ENCODE measurements around the gene CNKSR1. TPM values are rescaled to one million over a fixed set of nuclear protein-coding genes. Genes with fewer than 3 reads are reported as not detected.

The CNKSR1 gene
- total RNA-seq, 1 donor from 2014 or later = not detected

DNA sequence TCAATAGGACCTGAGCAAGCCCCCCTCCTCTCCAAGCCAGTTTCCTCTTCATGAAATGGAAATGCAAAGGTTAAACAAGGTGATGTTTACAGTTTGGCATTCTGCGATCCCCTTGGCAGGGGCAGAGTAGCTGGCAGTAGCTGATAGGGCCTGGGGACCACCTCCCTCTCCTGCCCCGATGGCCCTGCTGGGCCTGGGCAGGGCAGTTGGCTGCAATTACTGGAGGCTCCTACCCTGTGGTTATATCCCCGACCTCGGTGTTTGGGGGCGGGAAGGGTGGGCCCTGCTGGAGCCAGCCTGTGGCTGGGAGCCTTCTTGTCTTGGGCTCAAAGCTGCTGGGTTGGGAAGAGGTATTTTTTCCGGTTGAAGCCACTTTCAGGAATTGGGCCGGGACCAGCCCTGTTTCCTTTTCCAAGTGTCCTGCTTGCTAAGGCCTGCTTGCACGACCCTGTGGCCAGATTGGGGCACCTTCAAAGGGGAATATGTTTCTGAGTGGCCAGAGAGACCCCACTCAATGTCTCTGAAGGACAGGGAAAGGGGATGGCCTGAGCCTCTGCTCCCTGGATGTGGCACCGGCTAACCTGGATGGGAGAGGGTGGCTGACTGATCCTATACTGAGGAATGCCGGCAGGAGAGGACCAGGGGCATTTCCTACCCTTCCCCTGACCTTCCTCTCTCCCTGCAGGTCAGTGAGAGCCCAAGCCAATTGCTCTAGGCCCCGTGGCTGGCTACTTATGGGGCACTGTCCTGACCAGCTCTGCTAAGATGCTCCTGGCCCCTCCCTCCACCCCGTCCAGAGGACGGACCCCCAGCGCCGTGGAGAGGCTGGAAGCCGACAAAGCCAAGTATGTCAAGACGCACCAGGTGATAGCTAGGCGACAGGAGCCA, 16.5 kb upstream of the CNKSR1 start:
- DNase-seq (ENCODE audit: low read depth in 2 of 2) = peak in 1 of 2 donors; percentile 51

DNA sequence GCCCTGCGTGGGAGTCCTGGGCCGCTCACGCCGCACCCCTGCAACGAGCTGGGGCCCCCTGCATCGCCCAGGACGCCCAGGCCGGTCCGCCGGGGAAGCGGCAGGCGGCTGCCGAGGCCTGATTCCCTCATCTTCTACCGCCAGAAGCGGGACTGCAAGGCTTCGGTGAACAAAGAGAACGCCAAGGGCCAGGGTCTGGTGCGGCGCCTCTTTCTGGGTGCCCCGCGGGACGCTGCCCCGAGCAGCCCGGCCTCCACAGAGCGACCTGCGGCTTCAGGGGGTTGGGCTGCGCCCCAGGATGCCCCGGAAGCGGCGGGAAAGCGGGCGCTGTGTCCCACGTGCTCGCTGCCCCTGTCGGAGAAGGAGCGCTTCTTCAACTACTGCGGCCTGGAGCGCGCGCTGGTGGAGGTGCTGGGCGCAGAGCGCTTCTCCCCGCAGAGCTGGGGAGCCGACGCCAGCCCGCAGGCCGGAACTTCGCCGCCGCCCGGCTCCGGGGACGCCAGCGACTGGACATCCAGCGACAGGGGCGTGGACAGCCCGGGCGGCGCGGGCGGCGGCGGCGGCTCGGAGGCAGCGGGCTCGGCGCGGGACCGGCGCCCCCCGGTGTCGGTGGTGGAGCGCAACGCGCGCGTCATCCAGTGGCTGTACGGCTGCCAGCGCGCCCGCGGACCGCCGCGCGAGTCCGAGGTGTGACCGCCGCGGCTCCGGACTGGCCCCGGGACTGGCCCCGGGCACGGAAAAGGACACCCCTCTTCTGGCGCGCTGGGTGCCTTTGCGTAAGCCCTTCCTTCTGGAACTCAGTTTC, 15.7 kb upstream of the CNKSR1 start:
- peak; percentile 62 to 69 for DNase-seq (ENCODE audit: low read depth in 2 of 2)

DNA sequence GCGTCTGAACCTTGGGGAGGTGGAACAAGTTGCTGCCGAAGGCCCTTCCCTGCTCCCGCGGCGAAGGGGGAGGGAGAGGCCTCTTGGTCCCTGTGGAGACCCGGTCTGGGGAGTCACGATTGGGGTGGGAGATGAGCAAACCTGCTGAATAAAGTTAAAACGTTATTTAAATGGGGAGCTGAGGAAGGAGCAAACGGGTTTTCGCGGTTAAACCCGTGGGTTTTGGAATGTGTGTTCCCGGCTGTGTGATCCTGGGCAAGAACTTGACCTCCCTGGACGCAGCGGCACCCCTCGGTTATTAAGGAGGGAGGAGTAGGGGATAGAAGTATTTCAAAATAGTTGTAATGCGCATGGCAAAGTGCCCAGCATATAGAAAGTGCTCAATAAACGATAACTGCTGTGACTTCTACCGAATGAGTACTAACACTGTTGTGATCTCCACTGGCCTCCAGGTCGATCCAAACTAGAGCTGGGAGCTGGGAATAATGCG, 15.0 kb upstream of the CNKSR1 start:
- DNase-seq (ENCODE audit: low read depth in 2 of 2) = no peak

DNA sequence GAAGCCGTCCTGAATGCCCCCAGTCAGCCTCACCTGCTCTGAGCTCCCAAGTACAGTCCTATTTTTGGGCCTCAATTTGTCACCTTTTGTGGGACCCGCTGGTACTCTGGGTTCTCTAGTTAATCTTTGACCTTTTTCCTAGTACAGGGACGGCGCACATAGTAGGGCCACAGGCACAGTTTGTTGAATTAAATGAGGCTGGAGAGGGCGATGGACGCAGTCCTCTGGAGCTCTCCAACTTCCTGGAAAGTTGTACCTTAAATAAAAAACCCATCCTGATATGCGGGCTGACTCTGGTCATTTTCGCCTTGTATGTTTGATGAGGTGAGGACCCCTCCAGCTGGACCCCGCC, 13.6 kb upstream of the CNKSR1 start:
- no peak for DNase-seq (ENCODE audit: low read depth in 2 of 2)

DNA sequence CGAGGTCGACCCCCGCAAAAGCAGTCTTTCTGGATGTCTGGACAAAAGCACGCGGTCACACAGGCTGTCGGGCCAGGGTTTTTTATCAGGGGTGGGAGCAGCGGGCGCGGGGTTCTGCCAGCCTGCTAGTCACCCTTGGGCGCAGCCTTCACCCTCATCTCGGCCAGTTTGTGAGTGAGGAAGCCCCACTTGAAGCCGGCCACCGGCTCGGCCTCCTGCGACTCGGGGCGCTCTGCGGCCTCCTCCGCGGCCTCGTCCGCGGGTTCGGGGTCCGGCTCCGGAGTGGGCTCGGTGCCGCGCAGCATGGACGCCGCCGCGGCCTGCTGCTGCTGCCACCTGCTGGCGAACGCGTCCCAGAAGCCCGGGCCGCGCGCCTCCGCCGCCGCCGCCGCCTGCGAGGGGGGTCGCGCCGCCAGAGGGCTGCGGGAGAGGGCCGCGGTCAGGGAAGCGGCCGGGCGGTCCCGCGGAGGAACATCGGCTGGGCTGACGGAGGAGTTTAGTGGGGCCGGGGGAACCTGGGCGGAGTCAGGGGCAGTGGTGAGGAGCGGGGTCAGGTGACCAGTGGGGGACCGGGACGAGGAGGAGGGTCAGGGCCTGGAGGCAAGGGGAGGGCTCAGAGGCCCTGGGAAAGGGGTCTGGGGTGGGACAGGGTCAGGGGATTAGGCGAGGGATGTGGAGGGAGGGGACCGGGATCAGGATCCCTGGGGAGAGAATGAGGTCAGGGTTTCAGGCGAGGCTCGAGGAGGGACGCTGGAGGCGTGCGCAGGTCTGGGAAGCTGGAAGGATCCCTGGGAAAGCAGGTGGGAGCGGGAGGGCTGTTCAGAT, 13.0 kb upstream of the CNKSR1 start:
- DNase-seq (ENCODE audit: low read depth in 2 of 2) = peak; percentile 39 to 56

DNA sequence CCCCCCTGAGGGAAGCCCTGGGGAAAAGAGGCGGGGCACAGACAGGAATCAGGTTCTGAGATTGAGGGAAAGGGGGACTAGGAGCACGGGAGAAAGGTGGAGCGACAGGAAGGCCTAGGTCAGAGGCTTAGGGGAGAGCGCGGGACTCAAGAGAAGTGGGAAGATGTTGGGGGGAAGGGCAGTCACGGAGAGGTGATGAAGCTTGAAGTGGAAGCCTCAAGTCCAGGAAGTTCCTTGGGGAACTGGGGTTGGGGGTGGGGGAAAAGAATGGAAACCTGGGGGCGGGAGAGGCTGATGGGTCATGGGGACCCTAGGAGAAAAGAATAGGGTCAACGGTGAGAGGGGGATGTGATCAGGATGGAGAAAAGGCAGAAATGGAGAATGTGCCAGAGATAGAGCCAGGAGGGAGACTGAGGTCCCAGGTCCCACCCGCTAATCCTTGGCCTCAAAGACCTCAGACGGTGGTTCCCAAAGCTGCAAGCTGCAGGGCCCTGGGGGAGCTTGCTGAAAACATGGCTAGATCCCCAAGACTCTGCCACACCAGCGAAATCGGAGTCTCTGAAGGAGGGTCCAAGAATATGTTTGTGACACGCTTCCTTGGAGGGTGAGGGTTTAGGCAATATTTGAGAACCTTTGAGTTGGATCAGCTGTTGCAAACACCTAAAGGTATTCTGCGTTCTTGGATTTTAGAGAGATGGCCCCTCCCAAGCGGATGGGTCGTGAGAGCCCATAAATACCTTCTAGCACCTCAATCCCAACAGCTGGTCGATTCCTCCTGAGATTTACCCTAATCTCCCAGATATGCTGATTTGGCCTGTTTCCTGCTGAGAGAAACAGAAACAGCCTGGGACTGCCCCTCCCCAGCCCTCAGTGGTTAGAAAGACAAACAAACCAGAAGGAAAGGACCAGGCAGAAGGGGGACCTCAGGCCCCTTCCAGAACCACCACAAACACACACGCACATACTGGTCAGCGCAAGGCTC, 12.1 kb upstream of the CNKSR1 start:
- no peak for DNase-seq (ENCODE audit: low read depth in 2 of 2)

DNA sequence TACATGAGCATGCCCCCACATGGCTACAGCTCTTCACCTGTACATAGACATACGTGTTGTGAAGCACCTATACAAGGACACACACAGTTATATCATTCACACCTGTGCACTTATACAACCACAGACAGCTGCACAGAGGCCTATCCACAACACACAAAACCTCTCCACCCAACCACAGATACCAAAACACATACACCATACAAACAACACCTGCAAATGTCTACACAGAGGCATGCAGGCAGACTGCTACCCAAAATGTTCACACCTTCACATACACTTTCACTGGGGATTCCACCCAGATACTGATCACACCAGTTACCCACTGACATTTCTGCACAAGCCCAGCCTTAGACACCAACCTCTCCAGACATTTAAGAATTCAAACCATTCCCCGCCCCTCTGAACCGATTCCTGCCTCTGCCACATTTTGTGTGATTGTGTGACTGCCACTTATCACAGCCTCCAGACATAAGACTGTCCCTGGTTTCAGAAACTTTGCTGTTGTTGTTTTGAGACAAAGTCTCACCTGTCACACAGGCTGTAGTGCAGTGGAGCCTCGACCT, 10.5 kb upstream of the CNKSR1 start:
- DNase-seq (ENCODE audit: low read depth in 2 of 2) = no peak

DNA sequence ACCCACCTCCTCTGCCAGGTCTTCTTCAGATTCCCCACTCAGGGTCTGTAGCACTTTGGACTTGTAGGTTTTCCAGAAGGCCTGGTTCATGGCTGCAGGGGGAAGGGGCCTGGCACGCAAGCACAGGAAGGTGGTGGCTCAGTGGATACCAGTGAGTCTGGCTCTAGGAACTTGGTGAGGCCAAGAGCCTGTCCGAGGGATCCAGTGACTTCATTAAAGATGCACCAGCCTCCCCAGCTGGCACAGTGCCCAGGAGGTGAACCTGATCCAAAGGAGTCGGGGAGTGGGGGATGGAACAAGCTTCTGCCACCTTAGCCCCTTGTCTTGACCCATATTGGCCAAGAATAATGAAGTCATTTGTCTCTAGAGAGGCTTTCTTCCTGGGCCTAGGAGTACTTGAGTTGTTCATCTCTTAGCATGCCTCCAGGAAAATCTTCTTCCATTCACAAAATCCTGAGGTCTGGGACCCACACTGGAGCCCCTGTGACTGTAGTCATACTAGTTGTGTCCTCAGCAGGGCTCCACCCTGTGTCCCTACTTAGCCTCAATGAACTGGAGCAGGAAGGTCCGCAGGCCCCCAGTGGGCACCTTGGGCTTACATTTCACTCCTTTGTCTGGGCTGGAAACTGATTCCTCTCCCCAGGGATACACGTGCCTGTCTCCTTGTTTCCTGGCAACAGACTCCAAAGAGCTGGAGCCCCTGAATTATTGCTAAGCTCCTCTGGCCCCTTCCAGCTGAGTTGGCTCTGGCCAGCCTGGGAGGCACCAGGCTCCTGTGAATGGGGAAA, 8.7 kb upstream of the CNKSR1 start, which contains the start of gene C1orf232:
C1orf232 (minus strand) TSS at position 554 of the 788 bp plus-strand sequence; CDS start at position 90, 464 bp downstream.
- DNase-seq (ENCODE audit: low read depth in 2 of 2) = no peak

DNA sequence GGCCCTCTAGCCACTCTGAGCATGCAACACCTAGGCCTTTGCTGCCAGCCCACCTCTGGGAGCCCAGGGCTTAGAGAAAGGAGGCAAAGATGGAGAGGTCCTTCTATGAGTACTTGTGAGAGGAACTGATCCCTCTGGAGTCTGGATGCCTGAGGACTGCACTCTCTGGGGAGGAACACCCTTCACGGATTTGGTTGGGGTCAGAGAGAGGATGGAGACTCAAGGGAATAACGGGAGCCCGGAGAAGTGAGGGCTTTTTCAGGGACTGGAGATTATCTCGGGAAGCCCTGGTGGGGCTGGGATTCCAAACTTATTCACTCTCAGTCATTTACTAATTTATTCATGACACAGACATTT, 8.1 kb upstream of the CNKSR1 start:
- DNase-seq (ENCODE audit: low read depth in 2 of 2) = no peak

DNA sequence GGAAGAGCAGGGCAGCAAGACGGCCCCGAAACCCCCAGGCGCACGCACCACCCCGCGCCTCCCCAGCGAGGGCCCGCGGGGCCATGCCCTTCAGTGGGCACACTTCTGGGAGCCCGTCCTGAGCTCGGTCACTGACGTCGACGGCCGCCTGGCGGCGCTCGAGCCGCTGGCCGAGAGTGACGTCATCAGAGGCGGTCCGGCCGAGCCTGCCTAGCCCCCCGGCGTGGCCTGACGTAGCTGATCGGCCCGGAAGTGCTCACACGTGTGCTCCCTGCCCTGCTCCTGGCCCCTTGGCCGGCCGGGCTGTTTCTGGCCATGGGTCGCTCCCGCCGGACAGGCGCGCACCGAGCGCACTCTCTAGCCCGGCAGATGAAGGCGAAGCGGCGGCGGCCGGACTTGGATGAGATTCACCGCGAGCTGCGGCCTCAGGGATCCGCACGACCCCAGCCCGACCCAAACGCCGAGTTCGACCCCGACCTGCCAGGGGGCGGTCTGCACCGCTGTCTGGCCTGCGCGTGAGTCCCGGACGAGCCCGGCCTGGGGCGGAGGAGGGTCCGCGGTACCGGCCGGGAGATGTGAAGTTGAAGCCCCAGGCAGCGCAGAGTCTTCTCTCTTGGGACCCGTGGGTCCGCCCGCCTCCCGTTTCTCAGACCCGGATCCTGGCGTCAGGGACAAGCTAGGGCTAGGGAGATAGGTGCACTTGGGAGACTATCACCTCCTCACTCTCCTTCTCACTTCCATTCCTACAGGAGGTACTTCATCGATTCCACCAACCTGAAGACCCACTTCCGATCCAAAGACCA, 7.4 kb upstream of the CNKSR1 start, which contains the start of gene ZNF593:
ZNF593 (plus strand) TSS at position 240 of the 803 bp plus-strand sequence; CDS start at position 316, 76 bp downstream.
- peak; percentile 92 to 95 for DNase-seq (ENCODE audit: low read depth in 2 of 2)

DNA sequence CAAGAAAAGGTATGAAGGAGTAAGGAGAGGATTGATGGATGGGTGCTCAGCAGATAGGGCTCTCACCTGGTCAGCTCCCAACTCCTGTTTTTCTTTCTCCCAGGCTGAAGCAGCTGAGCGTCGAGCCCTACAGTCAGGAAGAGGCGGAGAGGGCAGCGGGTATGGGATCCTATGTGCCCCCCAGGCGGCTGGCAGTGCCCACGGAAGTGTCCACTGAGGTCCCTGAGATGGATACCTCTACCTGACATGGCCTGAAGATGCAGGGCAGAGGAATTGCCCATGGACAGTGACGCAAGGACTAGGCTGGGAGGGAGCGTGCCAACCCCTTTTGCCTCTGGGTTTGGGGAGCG, 6.8 kb upstream of the CNKSR1 start:
- DNase-seq (ENCODE audit: low read depth in 2 of 2) = peak in 1 of 2 donors; percentile 16

DNA sequence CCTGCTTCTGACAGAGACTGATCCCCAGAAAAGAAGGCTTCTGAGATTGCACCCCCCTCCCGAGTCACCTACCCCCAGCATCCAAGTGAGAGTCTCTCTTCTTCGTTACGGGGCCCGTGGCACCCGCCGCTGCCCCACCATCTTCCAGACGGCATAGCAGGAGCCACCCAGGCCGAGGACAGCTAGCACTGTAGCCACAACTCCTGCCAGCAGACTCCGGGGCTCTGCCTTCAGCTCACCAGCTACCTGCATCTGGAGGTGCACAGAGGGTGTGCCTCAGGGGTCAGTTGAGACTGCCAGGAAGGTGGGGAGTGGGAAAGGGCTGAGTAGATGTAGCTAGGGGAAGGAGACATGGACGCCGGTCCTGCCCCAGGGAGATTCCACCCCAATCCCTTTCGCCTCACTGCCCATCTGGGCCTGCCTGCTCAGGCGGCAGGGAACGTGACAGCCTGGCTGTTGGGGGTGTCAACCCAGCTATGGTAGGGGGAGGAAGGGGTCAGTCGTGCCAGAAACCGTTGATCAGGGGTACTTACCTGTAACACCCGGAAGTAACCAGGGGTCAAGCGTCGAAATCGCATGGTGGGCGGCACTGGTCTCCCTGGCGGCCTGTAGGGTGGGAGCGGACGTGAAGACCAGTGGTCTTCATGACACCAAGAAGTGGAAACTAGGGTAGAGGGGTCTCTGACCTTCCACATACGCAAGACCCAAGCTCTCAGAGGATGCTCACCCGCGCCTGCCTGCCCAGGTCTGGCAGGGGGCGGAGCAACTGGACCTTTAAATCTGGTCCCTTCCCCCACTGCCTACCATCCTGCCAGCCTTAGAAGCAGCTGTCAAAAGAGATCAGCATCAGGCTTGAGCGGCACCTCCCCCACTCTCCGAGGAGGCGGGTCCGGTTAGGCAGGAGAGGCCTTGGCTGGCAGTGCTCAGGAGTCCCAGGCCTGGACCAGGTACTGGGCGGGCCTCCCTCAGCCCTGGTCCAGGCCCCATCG, 5.9 kb upstream of the CNKSR1 start, which contains the start of gene ZNF593OS:
ZNF593OS (minus strand) TSS at position 749 of the 989 bp plus-strand sequence; CDS start at position 578, 171 bp downstream.
- no peak for DNase-seq (ENCODE audit: low read depth in 2 of 2)

DNA sequence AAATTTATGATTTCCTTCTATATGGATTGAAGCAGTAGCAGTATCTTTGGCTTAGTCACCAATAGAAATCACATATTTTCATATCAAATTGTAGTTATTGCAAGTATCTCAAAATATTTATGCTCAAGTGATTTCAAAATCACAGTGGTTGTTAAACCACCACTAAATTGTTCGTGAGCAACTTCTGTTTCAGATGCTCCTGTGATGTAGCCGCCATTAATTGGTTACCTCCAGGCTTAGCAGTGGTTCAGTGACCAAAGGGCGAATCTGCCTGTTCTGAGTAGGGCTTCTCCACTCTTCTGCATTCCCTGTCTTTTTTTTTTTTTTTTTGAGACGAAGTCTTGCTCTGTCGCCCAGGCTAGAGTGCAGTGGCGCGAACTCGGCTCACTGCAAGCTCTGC, 1.9 kb upstream of the CNKSR1 start:
- DNase-seq (ENCODE audit: low read depth in 2 of 2) = no peak

DNA sequence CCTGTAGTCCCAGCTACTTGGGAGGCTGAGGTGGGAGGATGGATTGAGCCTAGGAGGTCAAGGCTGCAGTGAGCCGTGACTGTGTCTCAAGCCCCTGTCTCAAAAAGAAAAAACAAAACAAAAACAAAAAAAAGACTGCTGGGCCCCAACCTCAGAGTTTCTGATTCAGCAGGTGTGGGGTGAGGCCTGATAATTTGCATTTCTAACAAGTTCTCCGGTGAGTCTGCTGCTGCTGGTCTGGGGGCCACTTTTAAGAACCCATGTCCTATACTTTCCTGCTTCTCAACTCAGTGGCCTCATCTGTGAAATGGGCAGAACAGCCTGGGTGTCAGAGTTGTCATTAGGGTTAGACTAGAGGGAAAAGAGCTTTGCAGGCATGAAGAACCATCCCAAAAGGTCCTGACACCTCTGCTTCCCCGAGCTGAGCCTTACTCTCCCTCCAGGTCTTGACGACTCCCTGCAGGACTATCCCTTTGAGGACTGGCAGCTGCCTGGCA, 2.8 kb downstream of the CNKSR1 start:
- no peak for DNase-seq (ENCODE audit: low read depth in 2 of 2)

DNA sequence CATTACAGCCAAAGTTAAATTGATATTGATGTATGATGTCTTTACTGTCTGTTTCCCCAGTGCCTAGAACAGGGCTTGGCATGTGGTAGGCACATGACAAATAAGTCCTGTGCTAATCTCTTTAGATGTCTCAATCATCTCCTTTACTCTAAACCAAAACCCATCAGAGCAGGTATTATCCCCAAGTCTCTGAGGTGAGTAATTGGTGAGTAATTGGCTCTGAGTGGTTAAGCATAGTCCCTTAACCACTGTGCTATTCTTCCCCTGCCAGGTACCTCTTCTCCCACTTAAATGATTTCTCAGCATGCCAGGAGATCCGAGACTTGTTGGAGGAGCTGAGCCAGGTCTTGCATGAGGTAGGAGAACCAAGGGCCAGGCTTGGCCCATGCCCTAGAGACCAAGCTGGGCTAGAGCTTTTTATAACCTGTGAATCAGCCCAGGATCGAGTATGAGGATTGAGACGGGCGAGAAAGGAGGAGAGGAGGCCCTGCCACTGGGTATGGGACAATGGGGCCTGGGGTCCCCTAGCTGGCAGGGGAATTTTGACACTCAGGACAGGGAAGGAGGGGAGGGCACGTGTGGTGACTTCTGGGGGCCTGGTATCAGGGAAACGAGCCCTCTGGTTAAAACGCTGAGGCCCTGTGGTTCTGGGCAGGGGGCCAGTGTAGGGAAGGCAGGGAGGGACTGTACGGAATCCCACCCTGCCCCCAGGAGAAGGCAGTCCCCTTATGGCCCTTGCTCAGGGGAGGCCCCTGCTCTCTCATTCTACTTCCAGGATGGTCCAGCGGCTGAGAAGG, 4.5 kb downstream of the CNKSR1 start:
- DNase-seq (ENCODE audit: low read depth in 2 of 2) = no peak

DNA sequence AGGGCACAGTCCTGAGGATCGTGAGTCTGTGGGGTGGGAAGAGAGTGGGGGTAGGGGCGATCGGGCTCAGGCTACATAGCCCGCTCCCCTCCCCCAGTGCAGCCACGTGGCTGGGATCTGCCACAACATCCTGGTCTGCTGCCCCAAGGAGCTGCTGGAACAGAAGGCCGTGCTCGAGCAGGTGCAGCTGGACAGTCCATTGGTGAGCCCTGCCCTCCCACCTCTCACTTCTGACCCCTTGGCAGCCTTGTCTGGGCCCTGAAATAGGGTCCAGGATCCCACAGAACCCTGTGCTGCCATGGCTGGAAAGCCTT, 5.0 kb downstream of the CNKSR1 start:
- DNase-seq (ENCODE audit: low read depth in 2 of 2) = no peak
